Ovary (tissue), 9 donors: ENCODE data around the gene ACTG2. TPM values are rescaled to one million over a fixed set of nuclear protein-coding genes. Genes with fewer than 3 reads are reported as not detected.

Experiments
- DNase-seq, 5 donors: peaks; one replicate each; pipeline ENCODE4 v3.0.0-alpha.2; 2019 to 2020
- H3K27ac ChIP-seq, 2 donors: fragments of 200-600 bp; one replicate each; pipeline versions ENCODE4 v1.5.1 to v1.8.0; 2019 to 2022
- H3K27me3 ChIP-seq: fragments of 200-600 bp; one replicate; pipeline ENCODE4 v1.8.0; 2022
- H3K36me3 ChIP-seq: fragments of 200-600 bp; sonication (generic); one replicate; pipeline ENCODE4 v1.5.1; 2019
- H3K4me1 ChIP-seq: one replicate; pipeline ENCODE4 v1.8.1; 2013; ENCODE audit warnings: mild to moderate bottlenecking, moderate library complexity; ENCODE audit not compliant: insufficient read depth
- H3K4me3 ChIP-seq: fragments of 200-600 bp; sonication (generic); one replicate; pipeline ENCODE4 v1.5.1; 2017
- H3K9me3 ChIP-seq, 2 donors: fragments of 200-600 bp in 1 of 2; sonication (generic) in 1 of 2; one replicate each; pipeline versions ENCODE4 v1.5.1 to v1.8.1; 2013 to 2019; ENCODE audit warnings: mild to moderate bottlenecking in 1 of 2, moderate library complexity in 1 of 2
- CTCF ChIP-seq, 3 donors: fragments of 450-650 bp in 2 of 3; fragments of 200-600 bp in 1 of 3; IDR thresholded peaks; one replicate each; pipeline versions ENCODE4 v1.5.1 to v1.8.0; 2016 to 2022; ENCODE audit warnings: antibody characterized with exemption in 3 of 3, mild to moderate bottlenecking in 1 of 3
- EP300 ChIP-seq: sonication (generic); formaldehyde crosslinking; IDR thresholded peaks from one replicate; pipeline ENCODE4 v1.6.1; 2017; ENCODE audit warnings: antibody characterized with exemption
- POLR2A ChIP-seq: fragments of 450-650 bp; IDR thresholded peaks from one replicate; pipeline ENCODE4 v1.6.1; 2017; ENCODE audit warnings: antibody characterized with exemption, mild to moderate bottlenecking, moderate library complexity
- WGBS, 3 donors: extraction: QIAGEN DNeasy Blood & Tissue Kit in 1 of 3; methylation state at CpG; one replicate each; pipeline versions ENCODE4 v1.1.5 to v1.1.7; 2013 to 2017; 5-methylcytosine and 5-hydroxymethylcytosine counted together
- intact Hi-C, 4 donors: fragments of 100-400 bp; cut with DNase I; formaldehyde crosslinking; loops; one replicate each; pipeline versions ENCODE4 v1.11.0 to v1.15.1; 2022 to 2023
- polyA plus RNA-seq, 2 donors: library from polyadenylated mRNA; stranded (reverse); fragments of 200-250 nt in 1 of 2; fragments of 350-450 nt in 1 of 2; fragmentation: Illumina TruSeq in 1 of 2; extraction: RNeasy Lipid Tissue Mini Kit (QIAGEN cat#74804) in 1 of 2; gene quantifications; one replicate each; pipeline ENCODE4 v1.2.3, GENCODE V29; 2013 to 2014
- total RNA-seq, 7 donors: library from RNA; depleted of rRNA in 2 of 7; stranded (reverse); fragments of >200 nt in 2 of 7; fragmentation: NEBNext Ultra II Directional in 3 of 7; extraction: Animal tissue kit (Norgen Biotek cat#: 25700) in 3 of 7; gene quantifications; one replicate each; pipeline versions ENCODE4 v1.1.0 to v1.2.4, GENCODE V29; 2016 to 2023
- donor health status: DM: no; HTN: no; CAD: no; lungs with moderate emphysema.
- donor health status: DM: no; HTN: no; CAD: no.
- donor health status: Bipolar disorder and iron deficiency.
- donor health status: DM: yes; HTN: yes; CAD: no.
- donor health status: DM: no; HTN: no; CAD: no.
- donor health status: DM: yes; HTN: yes; CAD: no.

Gene ACTG2
- total and polyA plus RNA-seq, 9 donors, result 3.8 to 558 (median 49.6) TPM

GRCh38 chr2:73949802-73950201 is 57.0 kb downstream of the ACTG2 start:
- Histone ChIP-seq H3K4me1 (no peaks in the 10 kb centered on the region), H3K27me3 (no peaks in the 10 kb centered on the region), H3K36me3 (no peaks in the 10 kb centered on the region), H3K27ac (no peak overlapping the region), H3K9me3 (no peaks in the 10 kb centered on the region), H3K4me3 (no peak overlapping the region)
- intact Hi-C loops, result no loop called here
- DNase-seq, result no peak
- no peak for TF ChIP-seq CTCF (IDR thresholded peaks at IDR 0.05)
- no peak for TF ChIP-seq POLR2A
- TF ChIP-seq EP300, result no peak

- H3K9me3 ChIP-seq, result no peaks in the 10 kb centered on the region
- TF ChIP-seq CTCF (IDR thresholded peaks at IDR 0.05) (no peak), POLR2A (no peak), EP300 (no peak)
- no peak overlapping the region for H3K4me3 ChIP-seq
- WGBS, 3 donors, result 63 to 88% (median 77%) methylated on average over 12 of the region's 12 CpGs
- DNase-seq, result no peak
- intact Hi-C loops, result no loop called here
- no peaks in the 10 kb centered on the region for H3K4me1 ChIP-seq
- H3K36me3 ChIP-seq, result no peaks in the 10 kb centered on the region
- H3K27me3 ChIP-seq, result no peaks in the 10 kb centered on the region
- no peak overlapping the region for H3K27ac ChIP-seq
These were observed 60.0 kb downstream of the ACTG2 start for GRCh38 chr2:73952499-73953446.

GRCh38 chr2:73956218-73956865 is 63.5 kb downstream of the ACTG2 start:
- H3K36me3 ChIP-seq, result no peaks in the 10 kb centered on the region
- WGBS, 3 donors, result 93 to 97% (median 96%) methylated on average over 5 of the region's 5 CpGs

GRCh38 chr2:73961274-73961673 is 68.5 kb downstream of the ACTG2 start:
- no peak for TF ChIP-seq POLR2A
- no peak for TF ChIP-seq EP300
- no peak for TF ChIP-seq CTCF (IDR thresholded peaks at IDR 0.05)
- Histone ChIP-seq H3K27ac (no peak overlapping the region), H3K36me3 (no peaks in the 10 kb centered on the region), H3K4me1 (no peaks in the 10 kb centered on the region), H3K27me3 (no peaks in the 10 kb centered on the region), H3K4me3 (no peak overlapping the region), H3K9me3 (no peaks in the 10 kb centered on the region)
- no peak for DNase-seq
- intact Hi-C loops, result no loop called here
- whole genome bisulfite sequencing, 3 donors, result 81 to 93% (median 87%) methylated on average over 4 of the region's 4 CpGs

More at GRCh38 chr2:73956218-73956865, 63.5 kb downstream of the ACTG2 start:
- Histone ChIP-seq H3K9me3 (no peaks in the 10 kb centered on the region), H3K4me1 (no peaks in the 10 kb centered on the region), H3K27ac (no peak overlapping the region), H3K27me3 (no peaks in the 10 kb centered on the region), H3K4me3 (no peak overlapping the region)
- TF ChIP-seq EP300, result no peak
- TF ChIP-seq CTCF (IDR thresholded peaks at IDR 0.05), result no peak
- TF ChIP-seq POLR2A, result no peak
- intact Hi-C loops, result no loop called here
- DNase-seq, result no peak
